Lung (tissue), 12 donors: ENCODE measurements around the gene RARG. TPM values are rescaled to one million over a fixed set of nuclear protein-coding genes. Genes with fewer than 3 reads are reported as not detected.
A peak's percentile ranks its signal among the peaks of the same experiment; 100 is the strongest.

ENCODE experiments used
- ATAC-seq: fragments of 200-7000 bp; cut with Tn5 transposase; one replicate; pipeline ENCODE4 v1.9.1; 2020; ENCODE audit warnings: moderate number of reproducible peaks; ENCODE audit not compliant: insufficient read depth, low FRiP score
- DNase-seq, 3 donors: peaks; one replicate each; pipeline ENCODE4 v3.0.0-alpha.2; 2013 to 2017
- H3K27ac ChIP-seq, 2 donors: one replicate each; pipeline ENCODE4 v1.5.1; 2013; ENCODE audit warnings: mild to moderate bottlenecking in 2 of 2, moderate library complexity in 2 of 2, control low read depth in 1 of 2, inconsistent platforms in 1 of 2, low read depth in 1 of 2, low read length in 1 of 2
- H3K27me3 ChIP-seq, 3 donors: one replicate each; pipeline ENCODE4 v1.5.1; 2013; ENCODE audit warnings: low read length in 2 of 3; ENCODE audit not compliant: control insufficient read depth in 3 of 3, insufficient read depth in 3 of 3
- H3K36me3 ChIP-seq, 4 donors: one replicate each; pipeline ENCODE4 v1.5.1; 2013; ENCODE audit warnings: low read length in 4 of 4, mild to moderate bottlenecking in 1 of 4, moderate library complexity in 1 of 4; ENCODE audit not compliant: control insufficient read depth in 4 of 4, insufficient read depth in 4 of 4
- H3K4me1 ChIP-seq, 5 donors: one replicate each; pipeline ENCODE4 v1.5.1; 2013; ENCODE audit warnings: low read length in 5 of 5, mild to moderate bottlenecking in 2 of 5, moderate library complexity in 1 of 5; ENCODE audit not compliant: control insufficient read depth in 5 of 5, insufficient read depth in 5 of 5
- H3K4me3 ChIP-seq: one replicate; pipeline ENCODE4 v1.5.1; 2013; ENCODE audit warnings: mild to moderate bottlenecking, control low read depth, moderate library complexity
- H3K9ac ChIP-seq, 2 donors: one replicate each; pipeline ENCODE4 v1.5.1; 2013; ENCODE audit warnings: low read length in 2 of 2, control low read depth in 1 of 2; ENCODE audit not compliant: insufficient read depth in 1 of 2
- H3K9me3 ChIP-seq, 4 donors: one replicate each; pipeline ENCODE4 v1.5.1; 2013; ENCODE audit warnings: low read length in 3 of 4, mild to moderate bottlenecking in 1 of 4, moderate library complexity in 1 of 4; ENCODE audit not compliant: control insufficient read depth in 4 of 4, insufficient read depth in 3 of 4
- WGBS, 2 donors: extraction: QIAGEN DNeasy Blood & Tissue Kit; methylation state at CpG; one replicate each; pipeline ENCODE4 v1.1.7; 2013; 5-methylcytosine and 5-hydroxymethylcytosine counted together
- polyA plus RNA-seq, 2 donors: library from polyadenylated mRNA; stranded (reverse); fragments of 200-250 nt; gene quantifications; one replicate each; pipeline ENCODE4 v1.2.1, GENCODE V29; 2013
- total RNA-seq, 2 donors: library from RNA; depleted of rRNA in 1 of 2; stranded (reverse); fragments of >200 nt in 1 of 2; gene quantifications; one replicate each; pipeline ENCODE4 v1.2.1, GENCODE V29; 2014 to 2021
- TF ChIP-seq, protein P1 (sequence below): IDR thresholded peaks from 2 replicates; pipeline ENCODE4 v1.5.1; 2012; ENCODE audit warnings: mild to moderate bottlenecking; ENCODE audit errors: control extremely low read depth, extremely low read depth
- donor health status: control.
- donor health status: control.
- donor health status: Bipolar disorder and iron deficiency.
- donor health status: healthy.
- donor health status: DM: yes; HTN: yes; CAD: no.

RARG gene
- total and polyA plus RNA-seq, 4 donors, result 12.0 to 29.7 (median 21.0) TPM

DNA sequence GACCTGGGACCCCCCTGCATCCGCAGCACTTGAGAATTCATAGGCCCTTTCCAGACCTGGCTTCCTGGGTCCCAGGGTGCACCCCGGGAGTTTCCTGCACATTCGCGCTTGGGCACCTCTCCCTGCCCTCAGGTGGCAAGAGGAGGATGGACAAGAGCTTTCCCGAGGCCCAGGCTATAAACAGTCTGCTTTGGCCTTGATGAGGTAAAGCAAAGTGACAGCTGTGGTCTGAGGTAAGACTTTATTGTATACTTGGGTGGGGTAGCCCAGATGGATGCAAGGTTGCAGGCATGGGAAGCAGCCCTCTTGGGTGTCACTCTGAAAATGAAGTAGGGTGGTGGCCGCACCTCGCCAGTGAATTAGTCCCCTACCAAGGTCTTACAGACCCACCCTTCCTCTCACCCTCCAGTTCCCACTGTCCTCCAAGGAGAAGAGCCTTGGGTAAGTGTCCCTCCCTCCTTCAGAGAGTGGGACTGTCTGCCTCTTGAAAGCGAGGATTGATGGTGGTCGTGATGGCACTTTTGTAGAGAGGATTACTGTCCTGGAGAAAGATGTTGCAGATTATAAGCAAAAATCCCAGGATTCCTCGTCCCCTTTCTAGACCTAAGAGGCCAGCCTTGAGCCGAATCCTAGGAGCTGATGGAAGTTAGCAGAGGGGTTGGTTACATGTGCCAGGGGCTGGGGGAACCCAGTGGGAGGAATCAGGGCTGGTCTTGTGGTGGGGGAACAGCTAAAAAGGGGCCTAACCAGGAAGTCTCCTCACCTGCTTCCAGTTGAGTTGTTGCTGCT lies 40.7 kb downstream of the RARG start:
- H3K36me3 ChIP-seq, result peaks cover 11 to 33% (median 19%) of the 10 kb centered on the region in 4 donors
- no peaks in the 10 kb centered on the region for H3K27me3 ChIP-seq
- H3K4me1 ChIP-seq, result no peaks in the 10 kb centered on the region
- TF ChIP-seq, protein P1, sequence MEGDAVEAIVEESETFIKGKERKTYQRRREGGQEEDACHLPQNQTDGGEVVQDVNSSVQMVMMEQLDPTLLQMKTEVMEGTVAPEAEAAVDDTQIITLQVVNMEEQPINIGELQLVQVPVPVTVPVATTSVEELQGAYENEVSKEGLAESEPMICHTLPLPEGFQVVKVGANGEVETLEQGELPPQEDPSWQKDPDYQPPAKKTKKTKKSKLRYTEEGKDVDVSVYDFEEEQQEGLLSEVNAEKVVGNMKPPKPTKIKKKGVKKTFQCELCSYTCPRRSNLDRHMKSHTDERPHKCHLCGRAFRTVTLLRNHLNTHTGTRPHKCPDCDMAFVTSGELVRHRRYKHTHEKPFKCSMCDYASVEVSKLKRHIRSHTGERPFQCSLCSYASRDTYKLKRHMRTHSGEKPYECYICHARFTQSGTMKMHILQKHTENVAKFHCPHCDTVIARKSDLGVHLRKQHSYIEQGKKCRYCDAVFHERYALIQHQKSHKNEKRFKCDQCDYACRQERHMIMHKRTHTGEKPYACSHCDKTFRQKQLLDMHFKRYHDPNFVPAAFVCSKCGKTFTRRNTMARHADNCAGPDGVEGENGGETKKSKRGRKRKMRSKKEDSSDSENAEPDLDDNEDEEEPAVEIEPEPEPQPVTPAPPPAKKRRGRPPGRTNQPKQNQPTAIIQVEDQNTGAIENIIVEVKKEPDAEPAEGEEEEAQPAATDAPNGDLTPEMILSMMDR, result no peak
- no peak overlapping the region for H3K9ac ChIP-seq
- H3K27ac ChIP-seq, result no peak overlapping the region
- no peaks in the 10 kb centered on the region for H3K9me3 ChIP-seq
- WGBS, 2 donors, result 89 to 93% methylated on average over 11 of the region's 11 CpGs
- H3K4me3 ChIP-seq, result no peak overlapping the region
- DNase-seq, result no peak
- no peak for ATAC-seq

- H3K36me3 ChIP-seq, result peaks cover 20 to 39% (median 27%) of the 10 kb centered on the region in 4 donors
- no peak overlapping the region for H3K9ac ChIP-seq
- H3K9me3 ChIP-seq, result no peaks in the 10 kb centered on the region
- peak; percentile 40 to 51 (median 43) for DNase-seq
- H3K27me3 ChIP-seq, result no peaks in the 10 kb centered on the region
- no peaks in the 10 kb centered on the region for H3K4me1 ChIP-seq
- ATAC-seq, result peak; percentile 78
- no peak overlapping the region for H3K4me3 ChIP-seq
- 58 to 72% methylated on average over 14 of the region's 14 CpGs for WGBS, 2 donors
- H3K27ac ChIP-seq, result no peak overlapping the region
- TF ChIP-seq, protein P1, result peak; percentile 6
Measured at GRCh38 chr12:53190108-53190729, 41.8 kb downstream of the RARG start.

DNA sequence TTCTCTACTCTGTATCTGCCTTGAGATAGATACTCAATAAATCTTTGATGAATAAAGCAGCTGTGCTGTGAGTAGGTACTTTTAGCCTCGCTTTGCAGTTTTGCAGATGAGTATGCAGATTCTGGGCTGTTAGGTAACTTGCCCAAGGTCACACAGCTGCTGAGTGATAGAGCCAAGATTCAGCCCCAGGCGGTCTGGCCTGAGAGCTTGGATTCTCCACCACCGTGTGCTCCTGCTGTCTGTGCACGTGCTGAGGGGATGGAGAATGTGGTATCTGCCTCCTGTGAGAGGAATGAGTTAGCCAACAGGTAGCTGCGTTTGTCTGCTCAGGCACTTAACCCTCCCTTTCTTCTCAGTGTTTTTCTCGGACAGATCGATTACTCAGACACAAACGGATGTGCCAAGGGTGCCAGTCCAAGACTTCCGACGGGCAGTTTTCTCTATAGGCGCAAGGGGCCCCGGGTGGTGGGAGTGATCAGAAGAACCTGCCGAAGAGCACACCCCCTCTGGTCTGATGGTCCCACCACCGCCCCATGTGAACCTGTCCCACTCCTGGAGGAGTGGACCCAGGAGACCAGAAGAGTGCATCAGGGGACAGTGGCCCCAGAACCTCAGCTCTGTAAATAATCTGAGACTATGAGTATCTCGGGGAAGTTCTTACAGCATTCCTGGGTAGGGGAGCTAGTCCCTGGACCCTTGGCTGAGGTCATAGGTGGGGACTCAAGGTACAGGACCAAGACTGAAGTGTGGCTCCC lies 44.7 kb downstream of the RARG start:
- H3K36me3 ChIP-seq, result peaks cover 27 to 47% (median 37%) of the 10 kb centered on the region in 4 donors
- 89 to 91% methylated on average over 15 of the region's 15 CpGs for WGBS, 2 donors
- TF ChIP-seq, protein P1, result no peak
- no peaks in the 10 kb centered on the region for H3K27me3 ChIP-seq
- H3K4me3 ChIP-seq, result no peak overlapping the region
- H3K4me1 ChIP-seq, result peaks cover 2 to 15% (median 10%) of the 10 kb centered on the region in 5 donors
- H3K9ac ChIP-seq, result no peak overlapping the region
- DNase-seq, result no peak
- no peak overlapping the region for H3K27ac ChIP-seq
- ATAC-seq, result no peak
- no peaks in the 10 kb centered on the region for H3K9me3 ChIP-seq
